Urothelium cell line (cell line): ENCODE results near the gene DELE1.
A peak's percentile ranks its signal among the peaks of the same experiment; 100 is the strongest.
"Not testable (repeated sequence)": the region's sequence is repeated elsewhere in the genome, so short reads cannot be mapped to it uniquely, and the experiment has no call there.

Experiments used
- DNase-seq: peaks from one replicate; pipeline ENCODE4 v3.0.0; 2011; ENCODE audit warnings: low spot score, mixed read lengths
- FAIRE-seq: peaks from 2 replicates; lab custom pipeline; 2011; peaks lifted over from hg19 to GRCh38; lab: Jason Lieb, UNC

The DELE1 gene

DNA sequence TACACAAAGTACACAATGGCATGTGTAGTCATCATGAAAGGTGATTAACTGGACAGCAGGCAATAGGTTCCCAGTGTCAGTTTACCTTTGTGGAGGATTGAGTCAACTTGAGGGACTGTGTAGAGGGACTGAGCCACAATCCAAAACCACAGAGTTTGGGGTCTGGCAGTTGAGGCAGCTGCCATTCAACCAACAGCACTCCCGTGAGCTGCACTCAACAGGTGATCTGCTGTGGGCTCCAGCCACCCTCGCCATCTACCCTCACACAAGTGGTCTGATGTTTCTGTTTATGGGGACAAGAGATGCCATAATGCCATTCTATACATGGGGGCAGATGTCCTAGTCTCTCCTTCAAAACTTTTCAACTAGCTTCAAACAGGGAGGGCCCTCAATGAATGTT, 2.9 kb upstream of the DELE1 start:
- no peak for FAIRE-seq
- no peak for DNase-seq

DNA sequence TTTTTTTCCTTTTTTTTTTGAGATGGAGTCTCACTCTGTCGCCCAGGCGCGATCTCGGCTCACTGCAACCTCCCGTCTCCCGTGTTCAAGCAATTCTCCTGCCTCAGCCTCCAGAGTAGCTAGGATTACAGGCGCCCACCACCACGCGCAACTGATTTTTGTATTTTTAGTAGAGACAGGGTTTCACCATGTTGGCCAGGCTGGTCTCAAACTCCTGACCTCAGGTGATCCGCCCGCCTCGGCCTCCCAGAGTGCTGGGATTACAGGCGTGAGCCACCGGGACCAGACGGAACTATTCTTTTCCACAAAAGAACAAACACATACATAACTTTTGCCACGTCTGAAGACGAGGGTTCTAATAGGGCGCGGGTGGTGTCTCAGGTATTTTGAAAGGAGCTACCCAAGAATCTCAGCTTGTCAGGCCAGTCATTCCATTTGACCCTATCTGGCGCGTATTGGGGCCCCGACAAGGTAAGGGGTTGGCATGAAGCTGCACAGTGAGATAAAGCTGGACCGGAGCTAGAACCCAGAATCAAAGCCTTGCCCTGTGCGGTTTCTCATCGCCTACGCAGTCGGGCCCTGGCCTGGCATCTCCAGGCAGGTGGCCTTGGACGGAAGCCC, 734 bp upstream of the DELE1 start:
- not testable (repeated sequence) for FAIRE-seq, DNase-seq

DNA sequence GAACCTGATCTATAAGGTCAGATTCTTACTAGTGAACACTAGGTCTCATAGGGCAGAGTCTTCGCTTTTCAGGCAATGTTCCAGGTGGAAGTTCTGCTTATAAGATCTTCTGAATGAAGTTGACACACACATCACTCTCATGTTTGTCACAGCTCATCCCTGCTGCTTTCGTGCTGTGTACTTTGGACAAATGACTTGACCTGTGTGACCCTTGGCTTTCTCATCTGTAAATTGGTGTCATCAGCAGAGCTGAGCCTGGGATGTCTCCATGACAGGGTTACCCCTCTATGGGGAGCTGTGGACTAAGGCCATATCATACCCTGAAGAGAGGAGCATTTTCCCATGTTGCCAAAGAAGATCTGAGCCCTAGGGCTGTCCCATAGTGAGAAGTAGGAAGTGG, 2.8 kb downstream of the DELE1 start:
- no peak for DNase-seq
- no peak for FAIRE-seq

DNA sequence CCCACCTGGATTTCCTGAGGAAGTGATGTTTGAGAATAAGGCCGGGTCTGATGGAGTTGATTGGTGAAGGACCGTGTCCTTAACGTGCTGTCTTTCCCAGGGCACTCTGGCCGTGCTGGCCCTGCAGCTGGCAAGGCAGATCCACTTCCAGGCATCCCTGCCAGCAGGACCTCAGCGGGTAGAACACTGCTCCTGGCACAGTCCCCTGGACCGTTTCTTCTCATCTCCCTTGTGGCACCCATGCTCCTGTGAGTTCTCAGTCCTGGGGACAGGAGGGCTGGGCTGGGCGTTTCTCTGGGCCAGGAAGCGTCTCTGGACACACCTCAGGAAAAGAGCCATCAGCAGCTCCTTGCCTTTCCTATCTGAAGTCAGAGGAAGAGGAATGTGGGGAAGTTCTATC, 4.4 kb downstream of the DELE1 start:
- DNase-seq (no peak), FAIRE-seq (no peak)

DNA sequence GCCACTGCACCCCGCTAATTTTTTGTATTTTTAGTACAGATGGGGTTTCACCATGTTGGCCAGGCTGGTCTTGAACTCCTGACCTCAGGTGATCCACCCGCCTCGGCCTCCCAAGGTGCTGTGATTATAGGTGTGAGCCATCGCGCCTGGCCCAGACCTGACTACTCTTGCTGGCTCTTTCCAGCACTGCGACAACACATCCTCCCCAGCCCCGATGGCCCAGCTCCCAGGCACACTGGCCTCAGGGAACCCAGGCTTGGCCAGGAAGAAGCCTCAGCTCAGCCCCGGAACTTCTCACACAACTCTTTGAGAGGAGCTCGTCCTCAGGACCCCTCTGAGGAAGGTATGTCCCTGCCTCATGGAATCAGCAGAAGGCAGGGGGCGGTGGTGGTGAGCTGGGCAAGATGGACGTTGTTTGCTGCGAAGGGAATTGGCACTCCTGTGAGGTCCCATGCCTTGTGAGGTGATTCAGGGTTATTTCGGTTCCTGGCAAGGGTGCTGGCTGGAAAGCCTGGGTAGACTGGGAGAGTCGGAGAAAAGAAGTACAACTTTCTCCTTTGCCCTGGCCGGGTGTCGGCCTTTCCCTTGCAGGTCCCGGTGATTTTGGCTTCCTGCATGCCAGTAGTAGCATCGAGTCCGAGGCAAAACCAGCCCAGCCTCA, 5.9 kb downstream of the DELE1 start:
- no peak for FAIRE-seq

DNA sequence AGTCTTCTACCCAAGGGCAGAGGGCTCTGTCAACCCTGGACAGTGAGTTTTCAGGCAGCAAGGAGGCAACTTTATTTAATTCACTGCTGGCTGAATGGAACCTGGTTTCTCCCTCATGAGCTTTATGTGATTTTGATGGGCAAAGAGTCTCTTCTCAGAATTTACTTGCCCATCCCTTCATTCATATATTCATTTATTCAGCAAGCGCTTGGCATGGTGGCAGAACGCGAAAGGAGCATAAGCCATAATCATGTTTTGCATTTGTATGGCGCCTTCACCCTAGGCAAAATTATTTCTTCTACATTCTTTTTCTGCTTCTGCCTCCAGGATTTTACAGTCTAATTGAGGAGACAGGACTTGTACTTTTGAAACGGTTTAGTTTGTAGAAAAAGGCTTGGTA, 8.0 kb downstream of the DELE1 start:
- DNase-seq: no peak
- FAIRE-seq: no peak

More for the DNA sequence above, 5.9 kb downstream of the DELE1 start:
- DNase-seq: no peak

DNA sequence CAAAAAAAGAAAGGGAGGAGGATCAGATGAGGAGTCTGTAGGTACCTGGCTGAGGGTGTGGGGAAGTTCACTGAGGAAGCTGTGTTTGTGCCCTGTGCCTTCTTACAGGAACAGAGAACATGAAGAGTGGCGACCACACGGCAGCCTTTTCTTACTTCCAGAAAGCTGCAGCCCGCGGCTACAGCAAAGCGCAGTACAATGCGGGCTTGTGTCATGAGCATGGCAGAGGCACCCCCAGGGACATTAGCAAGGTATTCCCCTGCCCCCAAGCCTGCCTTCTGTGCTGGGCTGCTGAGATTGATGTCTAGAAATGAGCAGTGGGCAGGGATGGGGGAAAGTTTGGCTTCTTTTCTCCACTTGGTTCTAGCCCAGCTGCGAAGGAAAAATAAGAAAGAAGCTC, 9.5 kb downstream of the DELE1 start:
- FAIRE-seq: no peak
- DNase-seq: no peak

DNA sequence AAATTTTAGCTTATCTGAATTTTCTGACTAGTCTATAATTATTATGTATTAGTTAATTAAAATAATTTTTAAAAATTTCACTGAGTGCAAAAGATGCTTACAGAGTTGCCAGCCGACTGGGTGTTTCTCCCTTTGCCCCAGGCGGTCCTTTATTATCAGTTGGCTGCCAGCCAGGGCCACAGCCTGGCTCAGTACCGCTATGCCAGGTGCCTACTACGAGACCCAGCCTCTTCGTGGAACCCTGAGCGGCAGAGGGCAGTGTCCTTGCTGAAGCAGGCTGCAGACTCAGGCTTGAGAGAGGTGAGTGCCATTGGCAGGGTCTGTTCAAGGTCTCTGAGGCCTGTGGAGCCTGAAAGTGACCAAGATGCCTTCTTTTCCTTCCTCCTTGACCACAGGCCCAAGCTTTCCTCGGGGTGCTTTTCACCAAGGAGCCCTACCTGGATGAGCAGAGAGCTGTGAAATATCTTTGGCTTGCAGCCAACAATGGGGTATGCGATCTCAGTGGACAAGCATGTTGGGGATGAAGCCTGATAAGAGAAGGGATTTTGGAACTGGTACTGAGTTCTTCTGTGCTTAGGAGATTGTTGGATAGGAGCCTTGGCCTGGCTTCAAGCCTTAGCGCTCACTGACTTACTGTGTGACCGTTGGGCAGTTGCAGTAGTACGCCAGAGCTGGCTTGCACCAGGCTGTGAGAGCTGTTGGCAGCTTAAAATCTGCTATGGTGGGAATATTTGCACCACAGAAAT, 10.6 kb downstream of the DELE1 start:
- no peak for DNase-seq
- no peak for FAIRE-seq

DNA sequence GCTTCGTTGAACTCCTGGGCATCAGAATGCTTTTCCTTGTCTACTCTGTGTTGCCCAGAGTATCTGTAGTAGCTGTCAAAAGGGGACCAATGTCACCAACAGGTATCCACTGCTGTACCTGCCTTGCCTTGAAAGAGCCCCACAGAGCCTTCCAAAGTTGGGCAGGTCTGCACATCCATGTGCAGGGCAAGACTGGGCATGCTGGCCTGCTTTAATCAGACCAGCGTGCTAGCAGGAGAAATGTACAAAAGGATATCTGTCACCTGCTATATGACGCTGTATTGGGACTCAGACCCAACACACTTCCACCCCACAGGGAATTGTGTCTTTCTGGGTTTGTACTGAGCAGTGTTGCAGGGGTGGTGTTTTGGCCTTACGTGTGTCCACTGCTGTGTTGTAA, 11.9 kb downstream of the DELE1 start:
- DNase-seq: no peak

DNA sequence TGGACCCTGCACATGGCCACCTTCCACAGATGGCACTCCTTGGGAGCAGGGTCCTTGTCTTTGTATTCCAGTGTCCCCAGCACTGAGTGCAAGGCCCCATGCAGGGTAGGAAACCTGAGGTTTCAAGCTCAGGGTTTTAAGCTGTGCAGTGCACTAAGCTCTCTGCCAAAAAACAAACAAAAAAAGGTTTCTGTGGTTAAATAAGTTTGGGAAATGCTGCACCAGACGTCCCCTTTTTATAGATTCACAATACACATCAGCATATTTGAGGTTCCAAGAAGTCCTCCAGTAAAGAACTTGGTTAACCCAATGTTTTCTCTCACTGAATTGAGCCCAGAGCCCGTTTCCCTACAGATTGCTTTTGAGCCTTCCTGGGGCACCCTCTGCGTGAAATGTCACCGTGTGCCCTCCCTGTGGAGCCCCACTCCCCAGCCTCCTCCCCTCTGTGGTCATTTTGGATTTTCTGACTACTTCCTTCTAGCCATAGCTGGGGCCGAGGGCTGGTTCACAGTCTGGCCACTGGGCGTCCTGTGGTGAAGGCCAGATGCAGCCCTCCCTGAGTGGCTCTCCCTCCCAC, 17.1 kb downstream of the DELE1 start:
- FAIRE-seq (no peak), DNase-seq (no peak)

More for the DNA sequence above, 11.9 kb downstream of the DELE1 start:
- no peak for FAIRE-seq

DNA sequence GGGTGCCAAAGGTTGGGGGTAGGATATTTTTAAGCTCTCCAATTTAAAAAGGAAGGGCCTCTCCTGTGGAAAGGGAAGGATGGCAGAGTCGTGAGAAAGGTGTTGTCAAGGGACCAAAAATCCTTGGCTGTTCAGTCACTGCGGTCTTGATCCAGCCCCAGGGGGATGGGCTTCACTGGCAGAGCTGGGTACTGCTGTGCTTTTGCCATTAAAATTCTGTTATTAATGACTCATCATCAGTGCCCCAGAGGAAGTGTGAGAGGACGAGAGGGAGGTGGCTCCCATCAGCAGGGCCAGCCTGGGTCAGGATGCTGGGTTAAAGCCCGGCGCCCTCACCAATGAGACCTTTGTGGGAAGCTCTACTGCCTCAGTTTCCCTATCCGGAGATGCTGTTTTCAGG, 17.6 kb downstream of the DELE1 start:
- DNase-seq (peak; percentile 45), FAIRE-seq (no peak)

DNA sequence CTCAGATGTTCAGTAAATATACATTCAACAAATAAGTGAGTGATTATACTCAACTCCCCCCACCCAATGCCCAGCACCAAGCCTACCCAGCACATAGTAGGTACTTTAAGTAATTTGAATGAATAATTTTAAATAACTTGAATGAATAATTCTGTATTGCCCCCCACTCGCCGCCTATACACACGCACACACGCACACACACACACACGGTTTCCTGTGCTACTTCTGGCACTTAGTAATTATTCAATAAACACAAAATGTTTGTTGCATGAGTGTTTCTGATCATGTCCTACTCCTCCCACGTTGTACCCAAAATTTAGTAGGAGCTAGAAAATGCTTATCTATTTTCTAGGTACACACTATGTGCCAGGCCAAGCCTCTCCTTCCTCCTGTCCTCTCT, 18.1 kb downstream of the DELE1 start:
- FAIRE-seq: no peak
- DNase-seq: no peak

DNA sequence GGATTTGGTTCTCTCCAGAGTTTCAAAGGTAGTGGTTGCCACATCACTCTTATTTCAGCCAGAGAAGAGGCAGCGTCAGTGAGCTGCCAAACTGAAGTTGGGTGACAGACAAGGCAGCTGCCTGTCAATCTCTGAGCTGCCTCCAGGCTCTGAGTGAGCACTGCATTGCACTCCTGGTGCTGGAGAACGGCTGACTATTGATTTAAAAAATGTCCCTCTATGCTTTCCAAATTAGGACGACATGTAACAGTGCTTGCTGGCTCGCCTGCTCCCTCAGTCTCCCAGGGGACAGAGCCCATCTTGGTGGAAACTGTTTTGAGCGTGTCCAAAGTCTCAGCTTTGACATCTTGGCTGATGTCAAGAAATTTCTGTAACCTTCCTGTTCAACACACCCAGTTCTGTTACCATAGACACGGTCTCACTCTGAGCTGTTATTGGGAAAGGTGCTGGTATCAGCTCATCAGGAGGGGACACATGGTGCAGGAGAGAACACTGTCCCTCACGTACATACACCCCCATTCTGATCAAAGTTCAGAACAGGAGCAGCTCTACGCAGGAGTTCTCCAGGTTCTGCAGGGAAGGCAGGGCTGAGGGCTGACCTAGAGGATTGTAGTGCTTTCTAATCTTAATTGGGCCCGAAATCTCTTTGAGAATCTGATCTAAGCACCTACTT, 18.6 kb downstream of the DELE1 start:
- no peak for FAIRE-seq
- no peak for DNase-seq

DNA sequence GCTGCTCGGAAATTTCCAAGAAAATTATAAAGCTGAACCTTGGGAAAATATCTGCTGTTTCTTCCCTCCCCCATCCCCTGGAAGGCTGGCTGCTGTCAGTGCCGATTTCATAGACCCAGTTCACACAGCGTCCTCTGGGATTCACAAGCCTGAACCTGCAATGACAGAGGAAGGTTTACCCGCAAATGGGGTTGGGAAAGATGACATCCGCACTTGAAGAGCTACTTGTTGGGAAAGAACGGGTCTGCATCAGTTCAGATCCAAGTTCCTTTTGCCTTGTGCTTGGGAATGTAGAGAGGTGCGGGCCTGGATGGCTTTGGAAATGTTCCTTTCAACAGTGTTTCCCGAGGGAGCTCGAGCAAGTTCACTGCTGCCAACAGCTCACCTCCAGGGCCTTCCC, 20.4 kb downstream of the DELE1 start:
- FAIRE-seq (no peak), DNase-seq (no peak)

DNA sequence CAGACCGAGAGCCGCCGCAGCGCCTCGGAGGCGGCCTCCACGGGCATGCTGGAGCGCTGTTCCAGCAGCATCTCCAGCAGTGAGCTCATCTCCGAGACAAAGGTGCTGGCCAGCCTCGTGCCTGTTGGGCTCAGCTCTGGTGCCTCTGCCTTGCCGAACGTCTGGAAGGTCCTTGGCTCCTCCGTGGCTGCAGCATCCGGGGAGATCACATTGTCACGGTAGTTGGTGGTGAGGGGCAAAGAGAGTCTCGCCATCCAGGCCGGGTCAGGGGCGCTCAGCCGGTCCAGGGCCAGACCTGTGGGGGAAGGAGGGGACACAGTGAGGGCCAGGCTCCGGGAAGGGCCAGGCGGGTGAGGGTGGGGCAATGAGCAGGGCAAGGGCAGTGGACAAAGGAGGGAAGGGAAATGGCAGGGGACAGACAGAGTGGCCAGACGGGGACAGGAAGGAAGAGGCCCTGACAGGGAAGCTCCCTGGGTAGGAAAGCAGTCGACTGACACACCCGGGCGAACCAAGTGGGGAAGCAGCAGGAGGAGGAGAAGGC, 21.9 kb downstream of the DELE1 start:
- FAIRE-seq: no peak
- DNase-seq: no peak

DNA sequence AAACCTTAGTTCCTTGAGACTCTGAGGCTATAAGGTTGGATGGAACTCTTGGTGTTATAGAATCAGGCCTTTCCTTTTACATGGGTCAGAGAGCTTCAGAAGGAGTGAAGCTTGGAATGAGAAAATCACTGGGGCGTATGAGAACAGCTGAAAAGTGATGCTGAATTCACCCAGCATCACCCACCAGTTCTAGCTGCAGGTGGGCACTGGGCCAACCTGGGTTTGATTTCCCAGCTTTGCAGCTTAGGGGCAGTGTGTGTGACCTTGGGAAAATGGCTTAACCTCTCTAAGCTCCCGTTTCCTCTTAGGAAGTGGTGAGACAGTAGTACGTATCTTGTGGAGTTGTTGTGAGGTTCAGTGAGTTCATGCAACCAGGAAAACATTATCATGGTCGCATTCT, 23.6 kb downstream of the DELE1 start:
- FAIRE-seq (no peak), DNase-seq (no peak)

DNA sequence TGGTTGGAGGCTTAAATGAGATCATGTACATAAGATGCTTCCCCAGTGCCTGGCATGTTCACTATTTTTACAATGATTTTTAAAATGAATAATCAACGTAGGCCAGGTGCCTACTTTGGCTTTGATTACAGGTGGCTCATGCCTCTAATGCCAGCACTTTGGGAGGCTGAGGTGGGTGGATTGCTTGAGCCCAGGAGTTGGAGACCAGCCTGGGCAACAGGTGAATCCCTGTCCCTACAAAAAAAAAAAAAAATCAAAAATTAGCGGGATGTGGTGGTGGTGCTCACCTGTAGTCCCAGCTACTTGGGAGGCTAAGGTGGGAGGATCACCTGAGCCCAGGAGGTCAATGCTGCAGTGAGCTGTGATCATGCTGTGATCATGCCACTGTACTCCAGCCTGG, 25.1 kb downstream of the DELE1 start:
- FAIRE-seq (no peak), DNase-seq (no peak)

DNA sequence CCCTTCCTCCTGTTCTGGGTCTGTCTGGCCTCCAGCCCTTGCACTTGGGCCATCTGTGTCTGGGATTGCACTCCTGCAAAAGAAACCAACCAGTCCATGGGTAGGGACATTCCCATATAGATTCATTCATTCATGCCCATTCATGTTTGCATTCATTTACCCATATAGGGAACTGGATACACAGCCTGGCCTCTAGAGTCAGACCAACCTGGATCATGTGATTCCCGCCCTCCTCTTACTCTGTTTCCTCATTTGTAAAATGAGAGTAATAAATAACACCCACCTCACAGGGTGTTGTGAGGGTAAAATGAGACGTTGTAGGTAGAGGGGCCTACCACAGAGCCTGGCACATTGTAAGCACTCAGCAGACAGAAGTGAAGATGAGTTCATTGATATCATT, 25.8 kb downstream of the DELE1 start:
- FAIRE-seq (no peak), DNase-seq (no peak)

DNA sequence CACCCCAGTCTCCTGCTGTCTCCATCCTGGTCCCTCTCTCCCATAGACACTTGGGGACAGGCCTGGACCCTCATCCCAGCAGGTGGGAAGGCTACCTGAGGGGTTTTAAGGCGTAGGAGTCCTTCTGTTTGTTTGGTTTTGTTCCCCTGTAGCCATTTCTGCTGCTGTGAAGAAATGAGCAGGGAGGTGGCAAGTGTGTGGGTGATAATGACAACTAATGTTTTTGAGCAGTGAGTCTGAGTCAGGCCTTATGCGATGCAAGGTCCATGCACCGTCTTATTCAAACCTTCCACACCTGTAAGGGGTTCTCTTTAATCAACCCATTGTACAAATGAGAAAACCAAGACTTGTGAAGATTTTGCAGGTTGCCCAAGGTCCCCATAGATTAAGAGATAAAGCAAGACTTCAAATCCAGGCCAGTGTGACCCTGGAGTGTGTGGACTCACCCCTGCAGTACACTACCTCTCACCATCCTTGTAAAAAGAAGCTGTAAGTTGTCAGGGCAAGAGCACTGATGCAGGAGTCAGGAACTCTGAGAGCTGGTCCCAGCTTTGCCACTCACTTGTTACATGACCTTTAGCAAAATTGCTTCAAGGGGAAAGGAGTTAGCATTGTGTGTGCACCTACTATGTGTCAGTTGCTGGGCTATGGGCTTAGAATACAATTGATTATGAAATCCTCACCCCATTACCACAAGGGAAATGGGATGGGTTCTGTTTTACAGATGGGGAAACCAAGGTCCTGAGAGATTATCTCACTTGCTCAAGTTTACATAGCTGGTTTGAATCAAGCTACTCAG, 26.7 kb downstream of the DELE1 start:
- FAIRE-seq (no peak), DNase-seq (no peak)

DNA sequence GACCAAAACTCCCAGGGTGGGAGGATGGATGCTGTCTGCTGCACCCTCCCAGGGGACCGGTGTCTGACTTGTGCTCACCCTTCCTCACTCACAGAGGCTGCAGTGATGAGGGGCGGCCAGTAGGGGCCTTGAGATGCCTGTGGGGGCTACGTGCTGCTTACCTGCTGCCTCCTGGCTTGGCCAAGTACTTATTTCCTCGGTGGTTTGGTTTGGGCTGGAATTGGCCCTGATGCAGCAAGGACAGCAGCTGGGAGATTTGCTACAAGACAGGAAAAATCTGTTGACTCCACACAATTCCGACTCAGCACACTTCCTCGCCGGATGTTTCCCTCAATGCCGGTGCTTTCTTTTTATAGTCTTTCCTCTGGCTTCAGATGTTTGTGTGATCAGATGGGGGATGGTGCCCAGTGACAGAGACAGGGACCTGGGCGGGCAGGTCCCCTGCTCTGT, 27.7 kb downstream of the DELE1 start:
- peak; percentile 19 for DNase-seq
- FAIRE-seq: no peak
